ENCODE measurements around the gene CCDC116. TPM values are rescaled to one million over a fixed set of nuclear protein-coding genes. Genes with fewer than 3 reads are reported as not detected.

CCDC116 gene
- total RNA-seq, 1 donor from 2014 or later, result not detected

DNA sequence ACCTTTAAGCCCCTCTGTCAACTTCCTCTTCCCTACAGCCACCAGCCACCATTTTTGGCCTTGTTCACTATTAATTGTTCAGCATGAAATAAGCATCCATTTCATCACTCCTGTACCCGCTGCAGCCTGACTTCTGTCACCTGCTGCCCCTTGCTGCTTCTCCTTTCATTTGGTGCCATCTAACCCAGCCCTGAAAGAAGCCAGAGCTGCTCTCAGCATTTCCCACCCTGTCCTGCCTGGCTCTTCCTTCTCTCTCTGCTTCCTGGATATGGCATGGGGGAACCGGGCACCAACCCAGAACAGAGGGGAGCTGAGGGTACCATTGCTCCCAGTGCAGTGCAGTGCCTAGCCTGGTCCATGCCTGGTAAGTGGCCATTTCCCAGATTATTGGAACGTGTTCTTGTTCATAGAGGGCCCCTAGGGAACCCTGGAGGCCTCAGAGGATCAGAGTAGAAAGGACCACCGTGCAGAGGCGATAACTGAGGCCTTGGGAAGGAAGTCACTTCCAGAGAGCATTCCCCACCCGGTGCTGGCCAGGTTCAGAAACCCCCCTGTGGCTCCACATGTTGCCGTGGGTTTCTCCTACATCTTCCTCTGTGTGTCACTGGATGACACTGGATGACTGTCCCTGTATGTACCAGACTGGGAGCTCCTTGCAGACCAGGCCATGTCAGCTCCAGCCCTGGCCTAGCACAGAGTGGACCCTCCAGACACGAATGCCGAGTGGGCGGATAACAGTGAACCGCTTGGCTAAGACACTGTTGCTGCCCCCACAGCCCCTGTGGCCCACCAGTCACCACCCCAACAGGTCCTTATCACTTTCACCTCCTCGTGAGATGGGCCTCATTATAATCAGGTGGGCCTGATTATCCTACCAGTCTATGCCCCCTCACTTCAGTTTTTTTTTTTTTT is 7.4 kb upstream of the CCDC116 start:
- Mint-ChIP-seq H3K27me3 (ENCODE audit: insufficient read depth, low read depth) (peaks cover 10% of the 10 kb centered on the region), H3K36me3 (peaks cover 12% of the 10 kb centered on the region), H3K9me3 (peaks cover 2% of the 10 kb centered on the region), H3K27ac (no peak overlapping the region), H3K4me1 (peaks cover 33% of the 10 kb centered on the region), H3K4me3 (no peak overlapping the region)
- H3K79me2 ChIP-seq (ENCODE audit: low read depth), result peaks cover 37% of the 10 kb centered on the region
- TF ChIP-seq, protein P1, sequence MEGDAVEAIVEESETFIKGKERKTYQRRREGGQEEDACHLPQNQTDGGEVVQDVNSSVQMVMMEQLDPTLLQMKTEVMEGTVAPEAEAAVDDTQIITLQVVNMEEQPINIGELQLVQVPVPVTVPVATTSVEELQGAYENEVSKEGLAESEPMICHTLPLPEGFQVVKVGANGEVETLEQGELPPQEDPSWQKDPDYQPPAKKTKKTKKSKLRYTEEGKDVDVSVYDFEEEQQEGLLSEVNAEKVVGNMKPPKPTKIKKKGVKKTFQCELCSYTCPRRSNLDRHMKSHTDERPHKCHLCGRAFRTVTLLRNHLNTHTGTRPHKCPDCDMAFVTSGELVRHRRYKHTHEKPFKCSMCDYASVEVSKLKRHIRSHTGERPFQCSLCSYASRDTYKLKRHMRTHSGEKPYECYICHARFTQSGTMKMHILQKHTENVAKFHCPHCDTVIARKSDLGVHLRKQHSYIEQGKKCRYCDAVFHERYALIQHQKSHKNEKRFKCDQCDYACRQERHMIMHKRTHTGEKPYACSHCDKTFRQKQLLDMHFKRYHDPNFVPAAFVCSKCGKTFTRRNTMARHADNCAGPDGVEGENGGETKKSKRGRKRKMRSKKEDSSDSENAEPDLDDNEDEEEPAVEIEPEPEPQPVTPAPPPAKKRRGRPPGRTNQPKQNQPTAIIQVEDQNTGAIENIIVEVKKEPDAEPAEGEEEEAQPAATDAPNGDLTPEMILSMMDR (IDR thresholded peaks at IDR 0.05), result no peak
- no peak for TF ChIP-seq EZH2 (IDR thresholded peaks at IDR 0.05)
- no peak for TF ChIP-seq EZH2phosphoT487 (IDR thresholded peaks at IDR 0.05)
- no peaks in the 10 kb centered on the region for H3K9me3 ChIP-seq (ENCODE audit: low read depth)
- peaks cover 35% of the 10 kb centered on the region for H3F3A ChIP-seq (ENCODE audit: low read depth)
- H2AFZ ChIP-seq (replicated peaks), result no peak overlapping the region
- no peaks in the 10 kb centered on the region for H3K36me3 ChIP-seq
- DNase-seq (ENCODE audit: low spot score), result no peak
- no peak overlapping the region for H3K4me3 ChIP-seq
- peaks cover 3% of the 10 kb centered on the region for H3K4me1 ChIP-seq
- peaks cover 83% of the 10 kb centered on the region for H4K20me1 ChIP-seq (ENCODE audit: low read depth)
- H3K27ac ChIP-seq, result no peak overlapping the region
- H3K4me2 ChIP-seq, result no peak overlapping the region
- no peak overlapping the region for H3K9ac ChIP-seq
- H3K27me3 ChIP-seq, result no peaks in the 10 kb centered on the region

DNA sequence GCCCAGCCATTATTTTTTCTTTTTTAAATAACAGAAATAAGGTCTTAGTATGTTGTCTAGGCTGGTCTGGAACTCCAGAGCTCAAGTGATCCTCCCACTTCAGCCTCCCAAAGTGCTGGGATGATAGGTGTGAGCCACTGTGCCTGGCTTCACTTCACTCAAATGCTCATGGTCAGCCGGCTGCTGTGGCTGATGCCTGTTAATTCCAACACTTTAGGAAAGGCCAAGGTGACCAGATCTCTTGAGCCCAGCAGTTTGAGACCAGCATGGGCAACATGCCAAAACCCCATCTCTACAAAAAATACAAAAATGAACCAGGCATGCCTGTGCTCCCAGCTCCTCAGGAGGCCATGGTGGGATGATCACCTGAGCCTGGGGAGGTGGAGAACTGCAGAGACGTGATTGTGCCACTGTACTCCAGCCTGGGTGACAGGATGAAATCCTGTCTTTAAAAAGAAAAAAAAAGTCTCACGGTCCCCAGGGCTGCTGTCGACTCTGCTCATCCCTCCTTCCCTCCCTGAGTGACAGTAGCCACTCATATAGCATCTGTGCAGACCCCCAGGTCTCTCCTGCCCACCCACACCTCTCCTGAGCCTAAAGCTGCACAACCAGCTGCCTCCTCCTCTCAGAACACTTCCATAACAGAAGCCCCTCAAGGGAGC is 6.4 kb upstream of the CCDC116 start:
- Histone ChIP-seq H3K4me3 (no peak overlapping the region), H3K36me3 (no peaks in the 10 kb centered on the region), H2AFZ (replicated peaks) (no peak overlapping the region), H3K9me3 (ENCODE audit: low read depth) (no peaks in the 10 kb centered on the region), H3K27ac (no peak overlapping the region), H3K27me3 (no peaks in the 10 kb centered on the region), H3K4me2 (no peak overlapping the region), H3K79me2 (ENCODE audit: low read depth) (peaks cover 26% of the 10 kb centered on the region), H3K4me1 (no peaks in the 10 kb centered on the region), H4K20me1 (ENCODE audit: low read depth) (peaks cover 73% of the 10 kb centered on the region), H3K9ac (no peak overlapping the region), H3F3A (ENCODE audit: low read depth) (peaks cover 35% of the 10 kb centered on the region)
- peaks cover 8% of the 10 kb centered on the region for H3K27me3 Mint-ChIP-seq (ENCODE audit: insufficient read depth, low read depth)
- H3K4me3 Mint-ChIP-seq, result peak overlapping the region; percentile 44
- TF ChIP-seq EZH2phosphoT487 (IDR thresholded peaks at IDR 0.05) (no peak), EZH2 (IDR thresholded peaks at IDR 0.05) (no peak)
- TF ChIP-seq, protein P1 (IDR thresholded peaks at IDR 0.05), result no peak
- peaks cover 2% of the 10 kb centered on the region for H3K9me3 Mint-ChIP-seq
- no peak for DNase-seq (ENCODE audit: low spot score)
- H3K4me1 Mint-ChIP-seq, result peaks cover 23% of the 10 kb centered on the region
- H3K27ac Mint-ChIP-seq, result no peak overlapping the region
- H3K36me3 Mint-ChIP-seq, result peaks cover 12% of the 10 kb centered on the region

DNA sequence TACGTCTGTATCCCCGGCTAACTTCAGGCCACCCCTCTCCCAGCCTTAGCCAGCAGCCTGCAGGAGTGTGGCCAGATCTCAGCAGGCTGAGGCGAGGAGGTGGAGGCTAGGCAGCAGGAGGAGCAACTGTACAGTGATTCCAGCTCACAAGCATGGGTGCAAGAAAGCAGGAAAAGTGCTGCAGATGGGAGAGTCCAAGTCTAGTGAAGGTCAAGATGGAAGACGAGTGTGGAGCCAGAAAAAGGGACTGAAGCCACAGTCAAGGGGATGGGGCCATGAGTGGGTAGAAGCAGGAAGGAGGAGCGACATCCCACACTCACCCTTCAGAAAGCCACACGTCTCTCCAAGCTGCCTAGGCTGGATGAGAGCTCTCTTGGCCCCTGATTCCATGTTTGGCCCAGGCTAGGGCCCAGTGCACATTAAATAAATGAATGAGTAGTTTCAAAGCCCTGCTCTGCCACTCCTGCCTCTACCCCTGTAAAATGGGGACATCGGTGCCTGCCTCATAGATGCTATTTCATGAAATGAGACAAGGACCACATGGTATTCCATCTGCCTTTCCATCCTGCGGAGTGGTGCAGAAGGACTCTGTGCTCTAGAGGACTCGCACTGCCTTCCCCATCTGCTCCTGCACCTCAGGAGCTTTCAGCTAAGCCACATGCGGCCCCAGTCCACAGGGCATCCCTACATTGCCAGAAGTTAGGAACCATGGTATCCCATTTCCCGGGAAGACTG is 5.7 kb upstream of the CCDC116 start:
- Mint-ChIP-seq H3K27ac (no peak overlapping the region), H3K9me3 (peaks cover 2% of the 10 kb centered on the region), H3K4me1 (peaks cover 21% of the 10 kb centered on the region), H3K4me3 (peak overlapping the region; percentile 55), H3K36me3 (peaks cover 12% of the 10 kb centered on the region), H3K27me3 (ENCODE audit: insufficient read depth, low read depth) (peaks cover 8% of the 10 kb centered on the region)
- Histone ChIP-seq H3K27ac (no peak overlapping the region), H3K4me1 (no peaks in the 10 kb centered on the region), H3K79me2 (ENCODE audit: low read depth) (peaks cover 25% of the 10 kb centered on the region), H4K20me1 (ENCODE audit: low read depth) (peaks cover 69% of the 10 kb centered on the region), H3K4me3 (no peak overlapping the region), H3F3A (ENCODE audit: low read depth) (peaks cover 35% of the 10 kb centered on the region), H3K27me3 (no peaks in the 10 kb centered on the region), H3K9me3 (ENCODE audit: low read depth) (no peaks in the 10 kb centered on the region), H3K36me3 (no peaks in the 10 kb centered on the region), H3K4me2 (no peak overlapping the region), H2AFZ (replicated peaks) (no peak overlapping the region), H3K9ac (no peak overlapping the region)
- TF ChIP-seq, protein P1 (IDR thresholded peaks at IDR 0.05), result no peak
- TF ChIP-seq EZH2 (IDR thresholded peaks at IDR 0.05) (no peak), EZH2phosphoT487 (IDR thresholded peaks at IDR 0.05) (no peak)
- no peak for DNase-seq (ENCODE audit: low spot score)
